Fibroblast of skin of right biceps (primary cell): ENCODE data around the gene ZNF366.

Experiments used
- DNase-seq: peaks from one replicate; pipeline ENCODE4 v3.0.0-alpha.2; 2013

ZNF366 gene

GRCh38 chr5:72507231-72507906 is at the start of gene ZNF366:
ZNF366 (minus strand) TSS chr5:72507410; CDS start chr5:72461496, 45,914 bp downstream.
- no peak for DNase-seq

GRCh38 chr5:72556351-72557166 is 49.3 kb upstream of the ZNF366 start:
- DNase-seq, result peak; percentile 80

DNA sequence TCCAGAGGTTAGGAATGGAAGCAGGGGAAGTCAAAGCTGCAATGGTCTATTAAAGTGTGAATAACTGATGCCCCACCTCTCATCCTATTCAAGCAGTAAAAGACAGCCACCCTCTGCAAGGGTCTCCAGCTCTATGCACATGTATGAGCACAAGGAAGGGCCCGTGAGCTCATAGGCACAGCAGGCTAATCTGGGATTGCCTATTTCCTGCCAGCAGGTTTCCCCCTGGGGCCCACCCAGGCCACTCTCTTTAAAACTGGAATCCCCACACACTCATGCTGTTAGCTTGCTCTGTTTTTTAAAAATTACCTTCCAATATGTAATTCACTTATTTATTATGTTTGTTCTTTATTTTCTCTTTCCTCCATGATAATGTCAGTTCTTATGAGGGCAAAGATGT is 48.7 kb upstream of the ZNF366 start:
- peak; percentile 28 for DNase-seq

DNA sequence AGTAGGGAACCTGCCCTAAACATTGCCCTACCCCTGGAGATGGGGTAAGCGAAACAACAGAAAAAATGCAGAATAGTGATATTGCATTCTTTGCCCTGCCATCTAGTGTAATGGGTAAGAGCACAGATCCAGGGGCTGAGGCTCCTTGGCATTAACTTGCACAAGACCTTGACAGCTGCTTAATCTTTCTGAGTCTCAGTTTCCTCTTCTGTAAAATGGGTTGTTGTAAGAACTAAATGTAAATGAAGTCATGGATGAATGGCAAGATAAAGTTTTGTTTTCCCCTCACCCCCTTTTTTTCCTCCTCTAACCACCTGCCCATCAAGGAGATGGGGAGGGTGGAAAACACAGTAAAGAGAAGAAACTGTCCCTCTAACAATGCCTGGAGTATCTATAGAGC is 47.7 kb upstream of the ZNF366 start:
- no peak for DNase-seq

- DNase-seq, result peak; percentile 95
These were observed 44.9 kb upstream of the ZNF366 start for GRCh38 chr5:72552041-72552557.

DNA sequence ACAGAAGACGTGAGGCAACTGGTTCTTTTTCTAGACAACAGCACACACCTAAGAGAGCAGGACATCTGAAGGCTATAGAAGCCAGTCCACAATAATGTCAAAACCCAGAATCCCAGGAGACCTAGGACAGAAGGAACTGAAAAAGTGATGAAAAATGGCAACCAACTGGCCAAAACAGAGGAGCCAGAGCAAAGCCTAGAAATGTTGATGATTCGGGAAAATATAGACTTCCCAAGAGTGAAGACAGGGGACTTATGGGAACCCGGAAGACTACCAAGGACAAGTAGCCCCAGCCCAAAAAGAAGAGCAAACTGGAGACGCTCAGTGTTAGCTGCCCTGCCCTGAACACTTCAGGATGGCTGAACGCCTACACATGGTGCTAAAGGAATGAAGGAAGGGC is 43.4 kb upstream of the ZNF366 start:
- no peak for DNase-seq

DNA sequence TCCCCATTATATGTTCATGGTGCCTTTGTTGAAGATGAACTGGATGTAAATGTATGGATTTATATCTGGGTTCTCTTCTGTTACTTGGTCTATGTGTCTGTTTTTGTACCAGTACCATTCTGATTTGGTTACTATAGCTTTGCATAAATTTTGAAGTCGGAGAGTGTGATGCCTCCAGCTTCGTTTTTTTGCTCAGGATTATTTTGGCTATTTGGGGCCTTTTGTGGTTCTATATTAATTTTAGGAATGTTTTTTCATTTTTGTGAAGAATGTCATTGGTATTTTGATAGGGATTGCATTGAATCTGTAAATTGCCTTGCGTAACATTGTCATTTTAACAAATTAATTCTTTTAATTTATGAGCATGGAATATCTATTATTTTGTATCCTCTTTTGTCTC is 36.6 kb upstream of the ZNF366 start:
- DNase-seq, result peak; percentile 44

- DNase-seq, result peak; percentile 82
These were observed 36.2 kb upstream of the ZNF366 start for GRCh38 chr5:72543365-72543764.

- DNase-seq, result no peak
These were observed 35.5 kb upstream of the ZNF366 start for GRCh38 chr5:72542695-72543094.

- no peak for DNase-seq
These were observed 34.5 kb upstream of the ZNF366 start for GRCh38 chr5:72541501-72542225.

- no peak for DNase-seq
These were observed 33.7 kb upstream of the ZNF366 start for GRCh38 chr5:72540759-72541438.

- no peak for DNase-seq
These were observed 32.5 kb upstream of the ZNF366 start for GRCh38 chr5:72539726-72540125.

GRCh38 chr5:72539038-72539437 is 31.8 kb upstream of the ZNF366 start:
- no peak for DNase-seq

DNA sequence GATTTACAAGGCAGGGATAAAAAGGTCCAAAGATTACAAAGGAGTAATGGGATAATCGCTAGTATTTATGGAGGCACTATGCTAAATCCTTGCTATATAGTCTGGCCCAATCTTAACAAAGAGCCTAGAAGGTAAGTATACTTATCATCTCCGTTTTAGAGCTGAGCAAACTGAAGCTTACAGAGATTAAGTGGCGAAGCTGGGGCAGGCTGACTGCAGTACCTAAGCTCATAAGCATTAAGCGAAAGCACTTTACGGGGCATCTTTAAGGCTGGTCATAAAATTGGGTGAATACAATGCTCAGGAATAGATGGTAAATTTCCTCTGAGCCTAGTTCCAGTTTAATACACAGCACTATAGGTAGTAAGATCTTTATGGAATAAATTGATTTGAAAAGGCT is 30.0 kb upstream of the ZNF366 start:
- no peak for DNase-seq

- no peak for DNase-seq
These were observed 24.4 kb upstream of the ZNF366 start for GRCh38 chr5:72531496-72532190.

DNA sequence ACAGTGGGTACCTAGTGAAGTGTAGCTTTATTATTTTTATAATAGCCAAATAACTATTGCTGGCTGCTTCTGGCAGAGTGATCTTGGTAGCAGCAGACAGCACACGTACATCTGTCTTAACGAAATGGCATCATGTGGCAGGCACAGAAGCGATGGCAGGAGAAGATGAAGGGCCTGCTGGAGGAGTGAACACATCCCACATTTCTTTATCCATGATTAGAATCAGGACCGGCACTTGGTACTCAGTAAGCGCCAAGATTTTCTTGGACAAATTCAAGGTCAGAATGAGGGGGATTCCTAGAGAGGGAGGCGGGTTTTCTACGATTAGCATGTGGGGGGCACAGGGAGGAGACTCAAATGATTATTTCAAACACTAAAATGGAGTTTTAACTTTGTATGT is 23.0 kb upstream of the ZNF366 start:
- no peak for DNase-seq

GRCh38 chr5:72529383-72529782 is 22.2 kb upstream of the ZNF366 start:
- DNase-seq, result no peak

DNA sequence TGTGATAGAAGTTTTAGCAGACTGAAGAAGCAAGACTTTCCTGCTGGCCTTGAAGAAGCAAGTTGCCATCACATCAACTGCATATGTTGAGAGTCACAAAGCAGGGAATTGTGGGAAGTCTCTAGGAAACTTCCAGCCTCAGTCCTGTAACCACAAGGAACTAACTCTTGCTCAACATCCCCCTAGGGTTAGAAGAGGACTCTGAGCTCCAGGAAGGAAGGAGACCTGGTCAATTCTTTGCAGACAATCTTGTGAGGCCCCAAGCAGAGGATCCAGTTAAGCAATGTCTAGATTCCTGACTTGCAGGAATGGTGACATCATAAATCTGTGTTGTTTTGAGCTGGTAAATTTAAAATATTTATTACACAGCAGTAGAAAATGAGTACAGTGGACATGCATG is 18.6 kb upstream of the ZNF366 start:
- DNase-seq, result peak; percentile 81

GRCh38 chr5:72523960-72524582 is 16.9 kb upstream of the ZNF366 start:
- DNase-seq, result peak; percentile 79

DNA sequence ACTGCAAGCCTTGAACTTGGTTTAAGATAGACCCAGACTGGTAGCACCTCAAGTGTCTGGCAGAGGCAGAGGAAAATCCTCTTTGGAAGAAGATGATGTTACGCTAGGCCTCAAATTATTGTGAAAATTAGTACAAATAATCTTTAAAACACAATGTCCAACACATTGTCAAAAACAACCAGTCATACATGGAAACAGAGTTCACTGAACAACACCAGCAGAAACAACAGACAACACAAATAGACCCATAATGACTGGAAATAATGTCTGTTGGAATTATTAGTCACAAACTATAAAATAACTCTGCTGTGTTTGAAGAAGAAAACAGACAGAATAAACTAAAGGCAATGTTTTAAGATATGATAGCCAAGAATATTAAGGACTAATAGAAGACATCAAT is 15.4 kb upstream of the ZNF366 start:
- no peak for DNase-seq

DNA sequence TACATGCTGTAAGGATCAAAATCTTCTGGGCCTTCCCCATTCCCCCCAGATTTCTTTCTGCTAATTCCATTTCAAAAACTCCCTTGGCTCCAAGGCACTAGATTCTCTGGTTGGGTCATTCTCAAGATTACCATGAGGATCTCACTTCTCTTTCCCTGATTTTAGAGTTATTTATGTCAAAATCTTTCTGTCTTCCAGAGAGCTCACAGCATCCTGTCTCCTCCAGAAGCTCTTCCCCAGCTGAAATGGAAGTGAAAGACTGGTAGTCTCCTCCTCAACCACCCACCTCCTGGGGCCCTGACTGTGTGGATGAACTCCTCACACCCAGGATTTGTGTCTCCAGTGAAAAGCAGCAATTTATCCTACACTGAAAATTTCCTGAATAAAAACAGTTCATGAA is 11.9 kb upstream of the ZNF366 start:
- no peak for DNase-seq
